IMR-90 (cell line): ENCODE data around the gene ITPK1.

Experiments used
- CTCF ChIP-seq: conservative IDR thresholded peaks from 2 replicates; pipeline ENCODE4 v1.5.1; 2012; ENCODE audit warnings: mild to moderate bottlenecking, low read depth, low read length, improper control_type of control experiment
- MXI1 ChIP-seq: IDR thresholded peaks from 2 replicates; pipeline ENCODE4 v1.6.1; 2012; ENCODE audit warnings: low read depth, mild to moderate bottlenecking, low read length, moderate library complexity, borderline replicate concordance

GRCh38 chr14:92927349-92928257 lies 188.1 kb downstream of the ITPK1 start:
- TF ChIP-seq CTCF = no peak
- TF ChIP-seq MXI1 = no peak
